ENCODE data around the gene DCTN3.

Gene DCTN3

GRCh38 chr9:34635556-34635955 is 15.3 kb upstream of the DCTN3 start:
- H3K9me3 Mint-ChIP-seq, result no peaks in the 10 kb centered on the region
- no peak overlapping the region for H3K27ac Mint-ChIP-seq
- ATAC-seq (no peak), DNase-seq (no peak)
- H3K36me3 Mint-ChIP-seq (ENCODE audit: low read depth), result peaks cover 23% of the 10 kb centered on the region
- peaks cover 34% of the 10 kb centered on the region for H3K4me1 Mint-ChIP-seq
- H3K4me3 Mint-ChIP-seq, result peak overlapping the region; percentile 97
- peaks cover 3% of the 10 kb centered on the region for H3K27me3 Mint-ChIP-seq

GRCh38 chr9:34634551-34635248 is 14.4 kb upstream of the DCTN3 start:
- ATAC-seq (no peak), DNase-seq (no peak)
- H3K4me1 Mint-ChIP-seq, result peaks cover 34% of the 10 kb centered on the region
- no peak overlapping the region for H3K27ac Mint-ChIP-seq
- no peak overlapping the region for H3K4me3 Mint-ChIP-seq
- peaks cover 23% of the 10 kb centered on the region for H3K36me3 Mint-ChIP-seq (ENCODE audit: low read depth)
- H3K9me3 Mint-ChIP-seq, result no peaks in the 10 kb centered on the region
- peaks cover 11% of the 10 kb centered on the region for H3K27me3 Mint-ChIP-seq

- Mint-ChIP-seq H3K9me3 (no peaks in the 10 kb centered on the region), H3K36me3 (ENCODE audit: low read depth) (peaks cover 23% of the 10 kb centered on the region), H3K4me3 (peak overlapping the region; percentile 10), H3K27me3 (peaks cover 18% of the 10 kb centered on the region), H3K27ac (peak overlapping the region; percentile 11), H3K4me1 (peaks cover 38% of the 10 kb centered on the region)
- DNase-seq (peak; percentile 76), ATAC-seq (peak; percentile 26)
Measured at GRCh38 chr9:34633851-34634550, 13.7 kb upstream of the DCTN3 start.

GRCh38 chr9:34633166-34633565 is 12.9 kb upstream of the DCTN3 start:
- Mint-ChIP-seq H3K27me3 (peaks cover 24% of the 10 kb centered on the region), H3K4me3 (no peak overlapping the region), H3K36me3 (ENCODE audit: low read depth) (peaks cover 23% of the 10 kb centered on the region), H3K4me1 (peaks cover 35% of the 10 kb centered on the region), H3K9me3 (no peaks in the 10 kb centered on the region), H3K27ac (no peak overlapping the region)
- ATAC-seq, result no peak
- DNase-seq, result no peak

GRCh38 chr9:34630402-34631154 is 10.3 kb upstream of the DCTN3 start:
- peaks cover 22% of the 10 kb centered on the region for H3K4me1 Mint-ChIP-seq
- H3K27me3 Mint-ChIP-seq, result peaks cover 48% of the 10 kb centered on the region
- H3K4me3 Mint-ChIP-seq, result no peak overlapping the region
- H3K36me3 Mint-ChIP-seq (ENCODE audit: low read depth), result peaks cover 12% of the 10 kb centered on the region
- no peak overlapping the region for H3K27ac Mint-ChIP-seq
- DNase-seq (no peak), ATAC-seq (no peak)
- no peaks in the 10 kb centered on the region for H3K9me3 Mint-ChIP-seq

- ATAC-seq (peak; percentile 1), DNase-seq (no peak)
- peaks cover 53% of the 10 kb centered on the region for H3K27me3 Mint-ChIP-seq
- H3K27ac Mint-ChIP-seq, result no peak overlapping the region
- H3K4me3 Mint-ChIP-seq, result peak overlapping the region; percentile 60
- peaks cover 3% of the 10 kb centered on the region for H3K36me3 Mint-ChIP-seq (ENCODE audit: low read depth)
- peaks cover 18% of the 10 kb centered on the region for H3K4me1 Mint-ChIP-seq
- H3K9me3 Mint-ChIP-seq, result no peaks in the 10 kb centered on the region
Measured at GRCh38 chr9:34629491-34629808, 9.2 kb upstream of the DCTN3 start.

- H3K4me3 Mint-ChIP-seq, result peak within 1 kb of the TSS; percentile 76
- no peaks in the 10 kb centered on the region for H3K36me3 Mint-ChIP-seq (ENCODE audit: low read depth)
- peaks cover 58% of the 10 kb centered on the region for H3K27me3 Mint-ChIP-seq
- peak within 1 kb of the TSS; percentile 27 for H3K27ac Mint-ChIP-seq
- H3K4me1 Mint-ChIP-seq, result peaks cover 18% of the 10 kb centered on the region
- peak; percentile 44 for DNase-seq
- no peaks in the 10 kb centered on the region for H3K9me3 Mint-ChIP-seq
- ATAC-seq, result peak; percentile 69
Measured at GRCh38 chr9:34628656-34629490, 8.6 kb upstream of the DCTN3 start, which contains the start of gene ARID3C. ARID3C (minus strand) TSS chr9:34629066; CDS start chr9:34628014, 1,052 bp downstream.

GRCh38 chr9:34627716-34628655 is 7.7 kb upstream of the DCTN3 start:
- Mint-ChIP-seq H3K4me1 (peaks cover 23% of the 10 kb centered on the region), H3K9me3 (no peaks in the 10 kb centered on the region), H3K4me3 (peak overlapping the region; percentile 76), H3K27ac (peak overlapping the region; percentile 27), H3K27me3 (peaks cover 66% of the 10 kb centered on the region), H3K36me3 (ENCODE audit: low read depth) (no peaks in the 10 kb centered on the region)
- ATAC-seq (no peak), DNase-seq (no peak)

GRCh38 chr9:34625186-34625486 is 4.8 kb upstream of the DCTN3 start:
- Mint-ChIP-seq H3K4me1 (peaks cover 28% of the 10 kb centered on the region), H3K4me3 (no peak overlapping the region), H3K36me3 (ENCODE audit: low read depth) (no peaks in the 10 kb centered on the region), H3K27ac (no peak overlapping the region), H3K9me3 (no peaks in the 10 kb centered on the region), H3K27me3 (peaks cover 71% of the 10 kb centered on the region)
- DNase-seq, result no peak
- no peak for ATAC-seq

GRCh38 chr9:34624475-34625185 is 4.3 kb upstream of the DCTN3 start:
- DNase-seq (no peak), ATAC-seq (no peak)
- H3K27ac Mint-ChIP-seq, result no peak overlapping the region
- peaks cover 31% of the 10 kb centered on the region for H3K4me1 Mint-ChIP-seq
- peaks cover 66% of the 10 kb centered on the region for H3K27me3 Mint-ChIP-seq
- H3K36me3 Mint-ChIP-seq (ENCODE audit: low read depth), result no peaks in the 10 kb centered on the region
- no peak overlapping the region for H3K4me3 Mint-ChIP-seq
- H3K9me3 Mint-ChIP-seq, result no peaks in the 10 kb centered on the region

- Mint-ChIP-seq H3K27me3 (peaks cover 59% of the 10 kb centered on the region), H3K36me3 (ENCODE audit: low read depth) (no peaks in the 10 kb centered on the region), H3K27ac (no peak overlapping the region), H3K9me3 (no peaks in the 10 kb centered on the region), H3K4me3 (no peak overlapping the region), H3K4me1 (peaks cover 32% of the 10 kb centered on the region)
- DNase-seq (no peak), ATAC-seq (no peak)
Measured at GRCh38 chr9:34623374-34624235, 3.3 kb upstream of the DCTN3 start.

GRCh38 chr9:34615132-34615531 is 5.2 kb downstream of the DCTN3 start:
- Mint-ChIP-seq H3K4me3 (no peak overlapping the region), H3K27me3 (no peaks in the 10 kb centered on the region), H3K4me1 (peaks cover 33% of the 10 kb centered on the region), H3K27ac (no peak overlapping the region), H3K9me3 (no peaks in the 10 kb centered on the region), H3K36me3 (ENCODE audit: low read depth) (peaks cover 19% of the 10 kb centered on the region)
- no peak for ATAC-seq
- no peak for DNase-seq
